ENCODE data around the gene DOK6.

DNA sequence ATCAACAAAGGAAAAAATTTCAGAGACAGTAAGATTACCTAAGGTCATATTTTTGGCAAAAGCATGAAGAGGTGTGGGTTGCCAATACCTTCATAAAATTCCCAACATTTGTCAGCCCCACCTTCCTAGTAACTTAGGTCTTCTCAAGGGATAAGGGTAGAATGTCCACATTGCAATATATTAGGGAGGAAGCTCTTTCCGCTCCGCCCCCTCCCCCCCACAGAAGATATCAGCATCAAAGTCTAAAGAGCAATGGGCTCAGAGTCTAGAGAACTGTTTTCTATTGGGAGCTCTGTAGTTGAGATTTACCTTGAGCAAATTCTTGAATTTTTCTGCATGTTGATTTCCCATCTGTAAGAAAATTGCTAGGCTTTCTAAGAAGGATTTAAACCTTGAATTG is 346.7 kb downstream of the DOK6 start:
- TF ChIP-seq, protein P1, sequence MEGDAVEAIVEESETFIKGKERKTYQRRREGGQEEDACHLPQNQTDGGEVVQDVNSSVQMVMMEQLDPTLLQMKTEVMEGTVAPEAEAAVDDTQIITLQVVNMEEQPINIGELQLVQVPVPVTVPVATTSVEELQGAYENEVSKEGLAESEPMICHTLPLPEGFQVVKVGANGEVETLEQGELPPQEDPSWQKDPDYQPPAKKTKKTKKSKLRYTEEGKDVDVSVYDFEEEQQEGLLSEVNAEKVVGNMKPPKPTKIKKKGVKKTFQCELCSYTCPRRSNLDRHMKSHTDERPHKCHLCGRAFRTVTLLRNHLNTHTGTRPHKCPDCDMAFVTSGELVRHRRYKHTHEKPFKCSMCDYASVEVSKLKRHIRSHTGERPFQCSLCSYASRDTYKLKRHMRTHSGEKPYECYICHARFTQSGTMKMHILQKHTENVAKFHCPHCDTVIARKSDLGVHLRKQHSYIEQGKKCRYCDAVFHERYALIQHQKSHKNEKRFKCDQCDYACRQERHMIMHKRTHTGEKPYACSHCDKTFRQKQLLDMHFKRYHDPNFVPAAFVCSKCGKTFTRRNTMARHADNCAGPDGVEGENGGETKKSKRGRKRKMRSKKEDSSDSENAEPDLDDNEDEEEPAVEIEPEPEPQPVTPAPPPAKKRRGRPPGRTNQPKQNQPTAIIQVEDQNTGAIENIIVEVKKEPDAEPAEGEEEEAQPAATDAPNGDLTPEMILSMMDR (conservative IDR thresholded peaks at IDR 0.05), result no peak
- TF ChIP-seq EZH2 (IDR thresholded peaks at IDR 0.05; ENCODE audit: low read depth), result no peak

All from PC-9 (cell line).